Body of pancreas (tissue), 4 donors: Measurements from ENCODE around the gene RGS13.

Experiments
- CTCF ChIP-seq, 7 experiments: fragments of 450-650 bp in 4 of 7; fragments of 200-600 bp in 3 of 7; sonication (generic) in 3 of 7; IDR thresholded peaks; one replicate each; pipeline ENCODE4 v1.5.1; 2016 to 2019; ENCODE audit warnings: antibody characterized with exemption in 7 of 7
- POLR2A ChIP-seq, 3 donors: fragments of 450-650 bp; IDR thresholded peaks; one replicate each; pipeline ENCODE4 v1.6.1; 2016; ENCODE audit warnings: antibody characterized with exemption in 3 of 3, mild to moderate bottlenecking in 2 of 3

- TF ChIP-seq CTCF (IDR thresholded peaks at IDR 0.05) (no peak), POLR2A (IDR thresholded peaks at IDR 0.05) (no peak)
Measured at GRCh38 chr1:192668409-192668983, 32.5 kb downstream of the RGS13 start.
